GM12878 (cell line): ENCODE data around the gene PAN3.

Experiments used
- POLR2A ChIP-seq: IDR thresholded peaks from 2 replicates; pipeline ENCODE4 v1.6.1; 2011; ENCODE audit warnings: low read depth, mild to moderate bottlenecking, low read length
- SUZ12 ChIP-seq: fragments of 200-600 bp; sonication (generic); IDR thresholded peaks from one replicate; pipeline ENCODE4 v1.6.1; 2018; ENCODE audit warnings: antibody characterized with exemption, mild to moderate bottlenecking; ENCODE audit not compliant: unreplicated experiment
- USF2 ChIP-seq: IDR thresholded peaks from 2 replicates; pipeline ENCODE4 v1.6.1; 2011; ENCODE audit warnings: low read depth, low read length, improper control_type of control experiment, borderline replicate concordance
- TF ChIP-seq, protein P1 (sequence below): IDR thresholded peaks from 2 replicates; pipeline ENCODE4 v1.6.1; 2012; ENCODE audit warnings: low read length, inconsistent platforms
- TF ChIP-seq, protein P2 (sequence below), 3 experiments: IDR thresholded peaks in 2 of 3; conservative IDR thresholded peaks in 1 of 3; 2 replicates each; pipeline ENCODE4 v1.5.1; 2011; ENCODE audit warnings: low read depth in 3 of 3, low read length in 3 of 3, mild to moderate bottlenecking in 3 of 3, control low read depth in 2 of 3, moderate library complexity in 2 of 3, inconsistent platforms in 1 of 3, mixed read lengths in 1 of 3; ENCODE audit not compliant: control insufficient read depth in 2 of 3, insufficient read depth in 1 of 3; ENCODE audit errors: extremely low read depth in 1 of 3
- TF ChIP-seq, protein P3 (sequence below): fragments of 150-350 bp; IDR thresholded peaks from 2 replicates; pipeline ENCODE4 v1.6.1; 2016; ENCODE audit warnings: low read depth, low read length

DNA sequence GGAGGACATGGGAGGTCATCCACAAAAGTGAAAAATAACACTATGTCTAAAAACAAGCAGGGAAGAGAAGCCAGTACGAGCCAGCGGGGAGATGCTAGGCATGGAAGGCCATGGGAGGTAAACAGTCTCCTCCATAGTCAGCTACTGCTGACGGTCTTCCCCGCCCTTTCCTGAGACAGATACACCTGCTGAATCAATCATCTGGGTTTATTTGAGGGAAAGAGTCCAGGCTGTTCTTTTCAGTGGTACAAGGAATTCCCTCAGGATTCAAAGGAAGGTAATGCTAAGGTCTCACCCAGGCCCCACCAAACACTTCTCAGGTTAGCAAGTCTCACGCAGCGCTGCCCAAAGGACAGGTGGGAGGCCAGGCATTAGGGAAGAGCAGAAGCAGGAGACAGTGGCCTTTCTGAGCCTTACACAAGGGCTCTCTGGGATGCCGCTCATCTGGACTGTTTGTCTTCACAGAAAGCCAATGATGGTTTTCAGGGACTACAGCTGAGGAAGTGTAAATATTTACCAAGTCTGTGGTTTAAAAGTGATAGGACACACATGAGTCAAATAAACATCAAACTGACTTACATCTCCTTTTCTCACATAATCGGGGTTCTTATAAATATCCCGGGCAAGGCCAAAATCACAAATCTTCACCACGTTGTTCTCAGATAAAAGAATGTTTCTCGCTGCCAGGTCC is 182.7 kb downstream of the PAN3 start:
- TF ChIP-seq USF2 (no peak), POLR2A (no peak), SUZ12 (no peak)
- TF ChIP-seq, protein P1, sequence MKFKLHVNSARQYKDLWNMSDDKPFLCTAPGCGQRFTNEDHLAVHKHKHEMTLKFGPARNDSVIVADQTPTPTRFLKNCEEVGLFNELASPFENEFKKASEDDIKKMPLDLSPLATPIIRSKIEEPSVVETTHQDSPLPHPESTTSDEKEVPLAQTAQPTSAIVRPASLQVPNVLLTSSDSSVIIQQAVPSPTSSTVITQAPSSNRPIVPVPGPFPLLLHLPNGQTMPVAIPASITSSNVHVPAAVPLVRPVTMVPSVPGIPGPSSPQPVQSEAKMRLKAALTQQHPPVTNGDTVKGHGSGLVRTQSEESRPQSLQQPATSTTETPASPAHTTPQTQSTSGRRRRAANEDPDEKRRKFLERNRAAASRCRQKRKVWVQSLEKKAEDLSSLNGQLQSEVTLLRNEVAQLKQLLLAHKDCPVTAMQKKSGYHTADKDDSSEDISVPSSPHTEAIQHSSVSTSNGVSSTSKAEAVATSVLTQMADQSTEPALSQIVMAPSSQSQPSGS = no peak
- TF ChIP-seq, protein P2, sequence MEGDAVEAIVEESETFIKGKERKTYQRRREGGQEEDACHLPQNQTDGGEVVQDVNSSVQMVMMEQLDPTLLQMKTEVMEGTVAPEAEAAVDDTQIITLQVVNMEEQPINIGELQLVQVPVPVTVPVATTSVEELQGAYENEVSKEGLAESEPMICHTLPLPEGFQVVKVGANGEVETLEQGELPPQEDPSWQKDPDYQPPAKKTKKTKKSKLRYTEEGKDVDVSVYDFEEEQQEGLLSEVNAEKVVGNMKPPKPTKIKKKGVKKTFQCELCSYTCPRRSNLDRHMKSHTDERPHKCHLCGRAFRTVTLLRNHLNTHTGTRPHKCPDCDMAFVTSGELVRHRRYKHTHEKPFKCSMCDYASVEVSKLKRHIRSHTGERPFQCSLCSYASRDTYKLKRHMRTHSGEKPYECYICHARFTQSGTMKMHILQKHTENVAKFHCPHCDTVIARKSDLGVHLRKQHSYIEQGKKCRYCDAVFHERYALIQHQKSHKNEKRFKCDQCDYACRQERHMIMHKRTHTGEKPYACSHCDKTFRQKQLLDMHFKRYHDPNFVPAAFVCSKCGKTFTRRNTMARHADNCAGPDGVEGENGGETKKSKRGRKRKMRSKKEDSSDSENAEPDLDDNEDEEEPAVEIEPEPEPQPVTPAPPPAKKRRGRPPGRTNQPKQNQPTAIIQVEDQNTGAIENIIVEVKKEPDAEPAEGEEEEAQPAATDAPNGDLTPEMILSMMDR (IDR thresholded peaks at IDR 0.05 in 2 of 3, conservative IDR thresholded peaks at IDR 0.05 in 1 of 3; ENCODE audit: control insufficient read depth in 2 of 3, extremely low read depth in 1 of 3, insufficient read depth in 1 of 3, low read depth in 3 of 3, low read length in 3 of 3) = no peak
- TF ChIP-seq, protein P3, sequence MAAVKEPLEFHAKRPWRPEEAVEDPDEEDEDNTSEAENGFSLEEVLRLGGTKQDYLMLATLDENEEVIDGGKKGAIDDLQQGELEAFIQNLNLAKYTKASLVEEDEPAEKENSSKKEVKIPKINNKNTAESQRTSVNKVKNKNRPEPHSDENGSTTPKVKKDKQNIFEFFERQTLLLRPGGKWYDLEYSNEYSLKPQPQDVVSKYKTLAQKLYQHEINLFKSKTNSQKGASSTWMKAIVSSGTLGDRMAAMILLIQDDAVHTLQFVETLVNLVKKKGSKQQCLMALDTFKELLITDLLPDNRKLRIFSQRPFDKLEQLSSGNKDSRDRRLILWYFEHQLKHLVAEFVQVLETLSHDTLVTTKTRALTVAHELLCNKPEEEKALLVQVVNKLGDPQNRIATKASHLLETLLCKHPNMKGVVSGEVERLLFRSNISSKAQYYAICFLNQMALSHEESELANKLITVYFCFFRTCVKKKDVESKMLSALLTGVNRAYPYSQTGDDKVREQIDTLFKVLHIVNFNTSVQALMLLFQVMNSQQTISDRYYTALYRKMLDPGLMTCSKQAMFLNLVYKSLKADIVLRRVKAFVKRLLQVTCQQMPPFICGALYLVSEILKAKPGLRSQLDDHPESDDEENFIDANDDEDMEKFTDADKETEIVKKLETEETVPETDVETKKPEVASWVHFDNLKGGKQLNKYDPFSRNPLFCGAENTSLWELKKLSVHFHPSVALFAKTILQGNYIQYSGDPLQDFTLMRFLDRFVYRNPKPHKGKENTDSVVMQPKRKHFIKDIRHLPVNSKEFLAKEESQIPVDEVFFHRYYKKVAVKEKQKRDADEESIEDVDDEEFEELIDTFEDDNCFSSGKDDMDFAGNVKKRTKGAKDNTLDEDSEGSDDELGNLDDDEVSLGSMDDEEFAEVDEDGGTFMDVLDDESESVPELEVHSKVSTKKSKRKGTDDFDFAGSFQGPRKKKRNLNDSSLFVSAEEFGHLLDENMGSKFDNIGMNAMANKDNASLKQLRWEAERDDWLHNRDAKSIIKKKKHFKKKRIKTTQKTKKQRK = no peak
